Peyer's patch (tissue), 4 donors: Measurements from ENCODE around the gene ZSCAN30.

Source experiments
- CTCF ChIP-seq, 6 experiments: fragments of 450-650 bp in 4 of 6; fragments of 200-600 bp in 2 of 6; sonication (generic) in 1 of 6; IDR thresholded peaks; one replicate each; pipeline ENCODE4 v1.5.1; 2017 to 2019; ENCODE audit warnings: antibody characterized with exemption in 6 of 6, mild to moderate bottlenecking in 3 of 6, moderate library complexity in 1 of 6
- POLR2A ChIP-seq, 2 donors: fragments of 450-650 bp; IDR thresholded peaks; one replicate each; pipeline ENCODE4 v1.5.1; 2017; ENCODE audit warnings: antibody characterized with exemption in 2 of 2, mild to moderate bottlenecking in 2 of 2, moderate library complexity in 2 of 2

GRCh38 chr18:35334821-35335220 is 44.8 kb upstream of the ZSCAN30 start:
- TF ChIP-seq POLR2A (IDR thresholded peaks at IDR 0.05) (no peak), CTCF (IDR thresholded peaks at IDR 0.05) (no peak)
